HUES64 (cell line): Measurements from ENCODE around the gene RSPH10B2.
"Not testable (repeated sequence)": the region's sequence is repeated elsewhere in the genome, so short reads cannot be mapped to it uniquely, and the experiment has no call there.

Experiments
- H3K27ac ChIP-seq: 2 replicates; pipeline ENCODE4 v1.7.0; 2013; ENCODE audit warnings: low read depth, low read length, inconsistent platforms
- H3K27me3 ChIP-seq: 2 replicates; pipeline ENCODE4 v1.6.1; 2013; ENCODE audit warnings: mild to moderate bottlenecking, low read length; ENCODE audit not compliant: insufficient read depth
- H3K36me3 ChIP-seq: 2 replicates; pipeline ENCODE4 v1.6.1; 2013; ENCODE audit warnings: mild to moderate bottlenecking, low read length; ENCODE audit not compliant: insufficient read depth
- H3K4me1 ChIP-seq: 2 replicates; pipeline ENCODE4 v1.6.1; 2013; ENCODE audit warnings: mild to moderate bottlenecking, low read length, moderate library complexity; ENCODE audit not compliant: insufficient read depth
- H3K4me3 ChIP-seq: 2 replicates; pipeline ENCODE4 v1.5.1; 2013; ENCODE audit warnings: mild to moderate bottlenecking, low read length, moderate library complexity
- H3K9ac ChIP-seq: 2 replicates; pipeline ENCODE4 v1.6.1; 2013; ENCODE audit warnings: mild to moderate bottlenecking, low read depth, low read length
- H3K9me3 ChIP-seq: 2 replicates; pipeline ENCODE4 v1.6.1; 2013; ENCODE audit warnings: low read depth, low read length; ENCODE audit not compliant: insufficient read depth
- WGBS: fragments of 150-250, 120-280 bp; methylation state at CpG from one replicate; pipeline ENCODE4 v1.1.7; 2013; ENCODE audit warnings: missing lambda C conversion rate; 5-methylcytosine and 5-hydroxymethylcytosine counted together

Gene RSPH10B2

GRCh38 chr7:6825236-6826125 is 71.6 kb downstream of the RSPH10B2 start:
- H3K9me3 ChIP-seq, H3K4me1 ChIP-seq, H3K9ac ChIP-seq, H3K27me3 ChIP-seq, H3K27ac ChIP-seq: not testable (repeated sequence)
- WGBS, result 13% methylated on average over 3 of the region's 42 CpGs
- peak overlapping the region; percentile 47 for H3K4me3 ChIP-seq
- peaks cover 12% of the 10 kb centered on the region; the same call in 1 of the 2 replicates for H3K36me3 ChIP-seq

- H3K27me3 ChIP-seq, H3K9me3 ChIP-seq, H3K4me1 ChIP-seq, H3K9ac ChIP-seq: not testable (repeated sequence)
- Histone ChIP-seq H3K36me3 (peaks cover 11% of the 10 kb centered on the region; the same call in 1 of the 2 replicates), H3K4me3 (peak within 1 kb of the TSS; percentile 51), H3K27ac (peak within 1 kb of the TSS; percentile 62; the same call in 1 of the 2 replicates)
- WGBS, result 9% methylated on average over 24 of the region's 35 CpGs
Observed at GRCh38 chr7:6826151-6826550, 72.2 kb downstream of the RSPH10B2 start, which contains the start of gene CCZ1B. TSS of gene CCZ1B (minus strand) at chr7:6826275. CDS start at chr7:6826197, 78 bp downstream.

GRCh38 chr7:6827180-6827579 is 73.3 kb downstream of the RSPH10B2 start:
- 0 out of 2 replicates have a peak overlapping the region, but pooled peaks have one; percentile 19 for H3K4me3 ChIP-seq
- not testable (repeated sequence) for H3K27me3 ChIP-seq, H3K27ac ChIP-seq, H3K4me1 ChIP-seq, H3K9ac ChIP-seq, H3K9me3 ChIP-seq, H3K36me3 ChIP-seq
- 50% methylated on average over 12 of the region's 12 CpGs for WGBS

DNA sequence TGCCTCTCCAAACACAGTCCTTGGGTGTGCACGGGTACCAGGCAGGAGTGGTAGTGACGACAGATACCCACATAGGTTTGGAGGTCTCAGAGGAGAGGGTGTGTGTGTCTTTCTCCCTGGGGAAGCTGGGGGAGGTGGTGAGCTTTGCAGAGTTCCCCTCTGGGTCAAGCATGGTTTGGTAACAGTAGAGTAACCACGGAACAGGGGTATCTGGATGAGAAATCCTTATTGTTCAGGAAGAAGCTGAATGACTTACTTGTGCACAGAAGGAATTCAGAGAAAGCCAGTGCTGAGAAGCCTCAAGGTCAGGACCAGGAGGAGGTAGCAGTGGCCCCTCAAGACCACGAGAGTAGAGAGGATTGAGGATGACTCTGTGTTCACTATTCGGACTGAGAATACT is 75.7 kb downstream of the RSPH10B2 start:
- not testable (repeated sequence) for H3K27me3 ChIP-seq, H3K9me3 ChIP-seq, H3K9ac ChIP-seq, H3K4me3 ChIP-seq, H3K36me3 ChIP-seq, H3K27ac ChIP-seq, H3K4me1 ChIP-seq
- WGBS, result 67% methylated on average over 3 of the region's 5 CpGs

- 88% methylated on average over 6 of the region's 6 CpGs for WGBS
- not testable (repeated sequence) for H3K4me3 ChIP-seq, H3K9me3 ChIP-seq, H3K4me1 ChIP-seq, H3K9ac ChIP-seq, H3K36me3 ChIP-seq, H3K27ac ChIP-seq, H3K27me3 ChIP-seq
Observed at GRCh38 chr7:6830026-6830425, 76.1 kb downstream of the RSPH10B2 start.

DNA sequence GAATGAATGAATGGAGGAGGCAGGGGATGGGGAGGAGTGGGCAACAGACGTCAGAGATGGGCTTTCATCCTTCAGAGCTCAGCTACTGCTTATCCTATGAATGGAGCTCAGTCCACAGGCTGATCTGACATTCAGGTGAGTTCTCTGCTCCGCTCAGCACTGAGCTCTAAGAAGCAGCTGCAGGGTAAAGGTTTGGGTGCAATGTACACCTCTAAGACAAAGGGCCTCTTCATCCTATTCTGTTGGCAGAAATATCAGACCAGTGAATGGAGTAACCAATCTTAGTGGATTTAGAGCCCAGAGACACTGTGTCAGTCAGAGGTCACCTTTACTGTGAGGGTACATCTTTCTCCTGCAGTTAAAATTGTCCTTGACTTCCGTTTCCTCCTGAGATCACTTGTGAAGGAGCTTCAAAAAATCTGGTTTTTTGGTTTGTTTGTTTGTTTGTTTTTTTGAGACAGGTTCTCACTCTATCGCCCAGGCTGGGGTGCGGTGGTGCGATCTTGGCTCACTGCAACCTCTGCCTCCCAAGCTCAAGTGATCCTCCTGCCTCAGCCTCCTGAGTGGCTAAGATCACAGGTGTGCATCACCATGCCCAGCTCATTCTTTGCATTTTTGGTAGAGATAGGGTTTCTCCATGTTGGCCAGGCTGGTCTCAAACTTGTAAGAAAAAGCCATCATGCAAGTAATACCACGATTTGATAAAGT is 77.3 kb downstream of the RSPH10B2 start:
- WGBS, result 90% methylated on average over 7 of the region's 7 CpGs
- Histone ChIP-seq H3K9me3 (no peaks in the 10 kb centered on the region), H3K27me3 (no peaks in the 10 kb centered on the region; the same call in 1 of the 2 replicates), H3K4me3 (no peak overlapping the region), H3K9ac (no peak overlapping the region), H3K4me1 (no peaks in the 10 kb centered on the region), H3K36me3 (no peaks in the 10 kb centered on the region), H3K27ac (no peak overlapping the region)

DNA sequence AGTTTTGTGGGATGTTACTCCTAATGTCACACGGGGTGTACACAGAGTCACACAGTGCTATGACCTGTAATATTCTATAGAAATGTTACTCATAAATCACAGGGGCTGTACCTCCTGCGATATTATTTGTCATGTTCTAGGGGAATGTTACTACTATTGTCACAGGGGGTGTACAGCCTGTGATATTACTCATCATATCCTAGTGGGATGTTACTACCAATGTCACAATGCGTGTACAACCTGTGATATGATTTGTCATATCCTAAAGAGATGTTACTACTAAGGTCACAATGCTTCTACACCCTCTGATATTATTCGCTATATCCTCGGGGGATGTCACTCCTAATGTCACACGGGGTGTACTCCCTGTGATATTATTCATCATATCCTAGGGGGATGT is 79.7 kb downstream of the RSPH10B2 start:
- Histone ChIP-seq H3K4me3 (no peak overlapping the region), H3K36me3 (no peaks in the 10 kb centered on the region), H3K4me1 (no peaks in the 10 kb centered on the region), H3K27ac (no peak overlapping the region), H3K9ac (no peak overlapping the region), H3K27me3 (no peaks in the 10 kb centered on the region; the same call in 1 of the 2 replicates), H3K9me3 (no peaks in the 10 kb centered on the region)
- WGBS, result 96% methylated on average over 6 of the region's 6 CpGs

DNA sequence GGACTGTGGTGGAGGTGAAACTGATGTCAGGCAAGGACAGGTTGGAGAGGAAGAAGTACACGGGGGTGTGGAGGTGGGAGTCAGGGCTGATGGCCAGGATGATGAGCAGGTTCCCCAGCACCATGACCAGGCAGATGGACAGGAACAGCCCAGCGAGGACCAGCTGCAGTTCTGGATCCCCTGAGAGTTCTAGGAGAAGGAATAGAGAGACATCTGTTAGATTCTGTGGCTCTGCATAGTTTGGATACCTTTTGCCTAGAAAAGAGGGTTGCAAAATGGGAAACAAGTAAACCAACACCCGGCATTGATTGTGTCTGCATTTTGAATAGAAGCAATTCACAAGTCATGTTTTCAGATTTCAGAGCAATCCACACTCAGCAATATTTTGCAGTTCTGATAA is 81.6 kb downstream of the RSPH10B2 start:
- not testable (repeated sequence) for H3K4me1 ChIP-seq
- 66% methylated on average over 3 of the region's 3 CpGs for WGBS

DNA sequence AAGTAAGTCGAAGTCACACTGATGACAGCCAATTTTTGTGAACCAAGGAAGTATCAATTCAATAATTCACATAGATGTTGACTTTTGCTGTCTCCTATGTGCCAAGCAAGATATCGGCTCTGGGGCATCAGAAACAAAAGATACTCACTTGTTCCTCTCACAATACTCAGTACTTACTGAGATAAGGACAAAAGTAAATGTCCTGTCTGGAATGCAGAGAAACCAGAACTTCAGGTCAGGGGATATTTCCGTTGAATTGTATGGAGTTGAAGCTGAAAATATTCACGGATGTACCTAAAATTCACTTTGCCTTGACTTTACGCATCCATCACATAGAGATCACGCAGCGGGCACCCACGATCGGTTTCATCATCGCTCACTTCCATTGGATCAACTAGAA is 83.2 kb downstream of the RSPH10B2 start:
- not testable (repeated sequence) for H3K4me3 ChIP-seq, H3K36me3 ChIP-seq, H3K27ac ChIP-seq, H3K27me3 ChIP-seq, H3K4me1 ChIP-seq, H3K9ac ChIP-seq, H3K9me3 ChIP-seq
- 97% methylated on average over 10 of the region's 10 CpGs for WGBS

More for the DNA sequence above, 81.6 kb downstream of the RSPH10B2 start:
- H3K27me3 ChIP-seq, H3K9me3 ChIP-seq, H3K36me3 ChIP-seq, H3K4me3 ChIP-seq, H3K9ac ChIP-seq, H3K27ac ChIP-seq: not testable (repeated sequence)

- H3K27ac ChIP-seq, H3K4me3 ChIP-seq: not testable (repeated sequence)
- WGBS, result 88% methylated on average over 19 of the region's 20 CpGs
Observed at GRCh38 chr7:6842278-6842921, 88.5 kb downstream of the RSPH10B2 start.

DNA sequence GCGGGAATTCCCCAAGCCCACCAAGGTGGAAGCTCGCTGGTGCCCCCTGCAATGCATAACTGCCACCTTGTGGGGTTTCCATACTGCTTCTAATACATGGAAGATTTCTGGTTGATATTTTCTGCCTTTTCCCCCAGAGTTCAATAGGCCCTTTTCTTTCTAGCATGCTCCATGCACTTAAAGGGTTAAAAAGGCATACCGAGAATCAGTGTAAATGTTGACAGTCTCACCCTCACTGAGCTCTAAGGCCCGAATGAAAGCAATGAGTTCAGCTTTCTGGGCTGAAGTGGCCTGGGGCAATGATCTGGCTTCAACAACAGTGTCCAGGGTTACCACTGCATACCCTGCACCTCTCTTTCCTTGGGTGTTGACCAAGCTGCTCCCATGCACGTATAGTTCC is 89.2 kb downstream of the RSPH10B2 start:
- 31% methylated on average over 3 of the region's 5 CpGs for WGBS
- not testable (repeated sequence) for H3K27me3 ChIP-seq, H3K9ac ChIP-seq, H3K4me1 ChIP-seq, H3K9me3 ChIP-seq, H3K4me3 ChIP-seq, H3K36me3 ChIP-seq, H3K27ac ChIP-seq

More at GRCh38 chr7:6842278-6842921, 88.5 kb downstream of the RSPH10B2 start:
- H3K27me3 ChIP-seq, H3K4me1 ChIP-seq, H3K9me3 ChIP-seq, H3K9ac ChIP-seq, H3K36me3 ChIP-seq: not testable (repeated sequence)
